Heart left ventricle (tissue), 16 donors: ENCODE data around the gene HOXB3. TPM values are rescaled to one million over a fixed set of nuclear protein-coding genes. Genes with fewer than 3 reads are reported as not detected.

Experiments used
- ATAC-seq, 4 donors: fragments of 200-7000 bp; cut with Tn5 transposase; one replicate each; pipeline ENCODE4 v1.9.1; 2020 to 2022; ENCODE audit warnings: moderate library complexity in 4 of 4, mild to moderate bottlenecking in 3 of 4, moderate number of reproducible peaks in 1 of 4
- DNase-seq, 5 donors: peaks; one replicate each; pipeline ENCODE4 v3.0.0-alpha.2; 2020
- H3K27ac ChIP-seq, 12 donors: fragments of 200-600 bp; sonication (generic) in 4 of 12; one replicate each; pipeline versions ENCODE4 v1.5.0 to v1.8.0; 2016 to 2022; ENCODE audit warnings: mild to moderate bottlenecking in 2 of 12
- H3K27me3 ChIP-seq, 9 donors: fragments of 200-600 bp; sonication (generic) in 2 of 9; one replicate each; pipeline versions ENCODE4 v1.5.1 to v1.8.0; 2016 to 2022; ENCODE audit warnings: mild to moderate bottlenecking in 3 of 9
- H3K36me3 ChIP-seq, 9 donors: fragments of 200-600 bp; sonication (generic) in 2 of 9; one replicate each; pipeline versions ENCODE4 v1.5.0 to v1.8.0; 2018 to 2022; ENCODE audit warnings: mild to moderate bottlenecking in 2 of 9
- H3K4me1 ChIP-seq, 12 donors: fragments of 200-600 bp; sonication (generic) in 4 of 12; one replicate each; pipeline versions ENCODE4 v1.5.0 to v1.8.0; 2016 to 2022; ENCODE audit warnings: mild to moderate bottlenecking in 3 of 12
- H3K4me3 ChIP-seq, 12 donors: fragments of 200-600 bp; sonication (generic) in 4 of 12; one replicate each; pipeline versions ENCODE4 v1.5.0 to v1.8.0; 2017 to 2022; ENCODE audit warnings: mild to moderate bottlenecking in 9 of 12, moderate library complexity in 4 of 12
- H3K9me3 ChIP-seq, 12 donors: fragments of 200-600 bp; sonication (generic) in 4 of 12; one replicate each; pipeline versions ENCODE4 v1.5.0 to v1.8.0; 2016 to 2022; ENCODE audit warnings: mild to moderate bottlenecking in 1 of 12
- CTCF ChIP-seq, 12 donors: fragments of 200-600 bp; sonication (generic) in 4 of 12; IDR thresholded peaks; one replicate each; pipeline versions ENCODE4 v1.5.0 to v1.8.0; 2018 to 2022; ENCODE audit warnings: antibody characterized with exemption in 12 of 12, mild to moderate bottlenecking in 5 of 12
- POLR2A ChIP-seq, 2 donors: fragments of 450-650 bp; IDR thresholded peaks; one replicate each; pipeline ENCODE4 v1.6.1; 2017; ENCODE audit warnings: antibody characterized with exemption in 2 of 2, mild to moderate bottlenecking in 2 of 2, moderate library complexity in 2 of 2
- WGBS, 4 donors: extraction: QIAGEN DNeasy Blood & Tissue Kit in 2 of 4; methylation state at CpG; one replicate each; pipeline versions ENCODE4 v1.1.5 to v1.1.7; 2013 to 2018; 5-methylcytosine and 5-hydroxymethylcytosine counted together
- intact Hi-C, 10 donors: fragments of 100-400 bp; cut with DNase I; formaldehyde crosslinking; loops; one replicate each; pipeline versions ENCODE4 v1.11.1 to v1.14.2; 2022
- polyA plus RNA-seq, 2 donors: library from polyadenylated mRNA; stranded (reverse); fragments of 200-250 nt; gene quantifications; one replicate each; pipeline ENCODE4 v1.2.3, GENCODE V29; 2013
- total RNA-seq, 9 donors: library from RNA; depleted of rRNA in 2 of 9; stranded (reverse); fragments of >200 nt in 2 of 9; fragmentation: NEBNext Ultra II Directional in 3 of 9; extraction: Animal tissue kit (Norgen Biotek cat#: 25700) in 3 of 9; gene quantifications; one replicate each; pipeline versions ENCODE4 v1.1.0 to v1.2.4, GENCODE V29; 2016 to 2023
- donor health status: ischemic (EF 13 %, LVEDD 7.1; RV severe dilation, severe dysfunction).
- donor health status: healthy with polysubstance abuse.
- donor health status: DM: no; HTN: yes; CAD: no.
- donor health status: DM: no; HTN: no; CAD: no.
- donor health status: ischemic (EF 25% LVEDD 6.9; RV normal size, moderate dysfunction).
- donor health status: ischemic (EF 25% LVEDD 5.7; RV mildly dilated, moderate dysfunction).
- donor health status: healthy.
- donor health status: DM: yes; HTN: yes; CAD: no.
- donor health status: ischemic (EF 35%, LVEDD 5.7; RV mildly dilated, moderate dysfunction).
- donor health status: nonischemic (EF 11% LVEDD 7.7; RV severe dilation, severe dysfunction).
- donor health status: DM: yes; HTN: yes; CAD: no.
- donor health status: PGD.
- donor health status: ischemic (EF 29% LVEDD 5.4; RV normal size, mild dysfunction).
- donor health status: nonischemic (EF 23%, LVEDD 6.1; RV moderate dilation, normal function).

The HOXB3 gene
- total and polyA plus RNA-seq, 11 donors: 0.11 to 5.5 (median 2.0) TPM

GRCh38 chr17:48627623-48628521 lies 37.8 kb upstream of the HOXB3 start:
- Histone ChIP-seq H3K4me1 (peaks cover 7 to 26% (median 21%) of the 10 kb centered on the region in 12 donors), H3K36me3 (no peaks in the 10 kb centered on the region), H3K4me3 (peak overlapping the region in 1 of 12 donors; percentile 5), H3K9me3 (no peaks in the 10 kb centered on the region), H3K27ac (no peak overlapping the region), H3K27me3 (peaks cover 83 to 100% (median 100%) of the 10 kb centered on the region in 9 donors)
- intact Hi-C loops: loop anchor here in 1 of 10 donors (10.0 kb wide), 1 partner anchor 463 kb away; no protein-coding TSS in a partner anchor
- no peak for TF ChIP-seq CTCF (IDR thresholded peaks at IDR 0.05)
- TF ChIP-seq POLR2A (IDR thresholded peaks at IDR 0.05): no peak
- 12 to 17% (median 16%) methylated on average over 26 to 27 of the region's 27 CpGs for WGBS, 4 donors
- ATAC-seq: no peak
- DNase-seq: no peak

GRCh38 chr17:48627118-48627597 lies 37.1 kb upstream of the HOXB3 start:
- Histone ChIP-seq H3K36me3 (no peaks in the 10 kb centered on the region), H3K4me1 (peaks cover 7 to 26% (median 21%) of the 10 kb centered on the region in 12 donors), H3K27me3 (peaks cover 81 to 100% (median 100%) of the 10 kb centered on the region in 9 donors), H3K9me3 (no peaks in the 10 kb centered on the region), H3K4me3 (no peak overlapping the region), H3K27ac (no peak overlapping the region)
- TF ChIP-seq CTCF (IDR thresholded peaks at IDR 0.05): no peak
- no peak for DNase-seq
- ATAC-seq: no peak
- WGBS, 4 donors: 6 to 13% (median 10%) methylated on average over 5 of the region's 5 CpGs
- intact Hi-C loops: loop anchor here in 1 of 10 donors (10.0 kb wide), 1 partner anchor 462 kb away; no protein-coding TSS in a partner anchor

GRCh38 chr17:48626245-48627117 lies 36.4 kb upstream of the HOXB3 start, which contains the start of gene HOXB9:
HOXB9 (minus strand) TSS chr17:48626358; CDS start chr17:48626269, 89 bp downstream.
- intact Hi-C loops: loop anchor here in 1 of 10 donors (10.0 kb wide), 1 partner anchor 462 kb away; no protein-coding TSS in a partner anchor
- Histone ChIP-seq H3K36me3 (no peaks in the 10 kb centered on the region), H3K4me3 (peak within 1 kb of the TSS; percentile 1 to 47 (median 37)), H3K9me3 (no peaks in the 10 kb centered on the region), H3K4me1 (peaks cover 7 to 26% (median 21%) of the 10 kb centered on the region in 12 donors), H3K27me3 (peaks cover 85 to 100% (median 100%) of the 10 kb centered on the region in 9 donors), H3K27ac (no peak within 1 kb of the TSS)
- WGBS, 4 donors: 1 to 3% (median 2%) methylated on average over 35 to 50 of the region's 50 CpGs
- DNase-seq (no peak), ATAC-seq (no peak)
- TF ChIP-seq POLR2A (IDR thresholded peaks at IDR 0.05) (no peak), CTCF (IDR thresholded peaks at IDR 0.05) (no peak)
